Activated T-cell treated with anti-CD3 and anti-CD28 coated beads for 4 hours (primary cell): ENCODE measurements around the gene CLASP1.
"Not testable (repeated sequence)": the region's sequence is repeated elsewhere in the genome, so short reads cannot be mapped to it uniquely, and the experiment has no call there.

ENCODE experiments used
- DNase-seq: peaks from one replicate; pipeline ENCODE4 v3.0.0-alpha.2; 2020

Gene CLASP1

GRCh38 chr2:121613152-121613551 is 36.1 kb downstream of the CLASP1 start:
- no peak for DNase-seq

- no peak for DNase-seq
These were observed 37.2 kb downstream of the CLASP1 start for GRCh38 chr2:121611730-121612705.

- not testable (repeated sequence) for DNase-seq
These were observed 38.1 kb downstream of the CLASP1 start for GRCh38 chr2:121611048-121611649.

DNA sequence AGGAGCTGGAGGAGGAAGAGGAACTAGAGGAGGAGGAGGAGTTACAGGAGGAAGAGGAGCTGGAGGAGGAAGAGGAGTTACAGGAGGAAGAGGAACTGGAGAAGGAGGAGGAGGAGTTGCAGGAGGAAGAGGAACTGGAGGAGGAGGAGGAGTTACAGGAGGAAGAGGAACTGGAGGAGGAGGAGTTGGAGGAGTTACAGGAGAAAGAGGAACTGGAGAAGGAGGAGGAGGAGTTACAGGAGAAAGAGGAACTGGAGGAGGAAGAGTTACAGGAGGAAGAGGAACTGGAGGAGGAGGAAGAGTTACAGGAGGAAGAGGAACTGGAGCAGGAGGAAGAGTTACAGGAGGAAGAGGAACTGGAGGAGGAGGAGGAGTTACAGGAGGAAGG is 38.8 kb downstream of the CLASP1 start:
- DNase-seq, result not testable (repeated sequence)

- DNase-seq, result no peak
These were observed 40.3 kb downstream of the CLASP1 start for GRCh38 chr2:121608967-121609366.

DNA sequence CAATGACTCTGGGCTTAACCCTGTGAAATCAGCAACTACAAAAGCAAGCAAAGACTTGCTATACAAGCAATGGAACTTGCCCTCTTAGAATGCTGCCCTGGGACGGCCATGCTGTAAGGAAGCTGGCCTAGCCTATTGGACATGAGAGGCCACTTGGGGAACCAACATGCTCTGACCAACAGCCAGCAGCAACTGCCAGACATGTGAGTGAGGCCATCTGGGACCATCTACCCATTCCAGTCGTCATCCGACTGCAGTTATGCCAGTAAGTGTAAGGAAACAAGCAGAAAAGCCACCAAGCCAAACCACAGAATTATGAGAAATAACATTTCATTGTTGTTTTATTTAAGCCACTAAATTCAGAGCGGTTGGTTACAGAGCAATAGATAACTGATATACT is 40.9 kb downstream of the CLASP1 start:
- DNase-seq, result no peak

DNA sequence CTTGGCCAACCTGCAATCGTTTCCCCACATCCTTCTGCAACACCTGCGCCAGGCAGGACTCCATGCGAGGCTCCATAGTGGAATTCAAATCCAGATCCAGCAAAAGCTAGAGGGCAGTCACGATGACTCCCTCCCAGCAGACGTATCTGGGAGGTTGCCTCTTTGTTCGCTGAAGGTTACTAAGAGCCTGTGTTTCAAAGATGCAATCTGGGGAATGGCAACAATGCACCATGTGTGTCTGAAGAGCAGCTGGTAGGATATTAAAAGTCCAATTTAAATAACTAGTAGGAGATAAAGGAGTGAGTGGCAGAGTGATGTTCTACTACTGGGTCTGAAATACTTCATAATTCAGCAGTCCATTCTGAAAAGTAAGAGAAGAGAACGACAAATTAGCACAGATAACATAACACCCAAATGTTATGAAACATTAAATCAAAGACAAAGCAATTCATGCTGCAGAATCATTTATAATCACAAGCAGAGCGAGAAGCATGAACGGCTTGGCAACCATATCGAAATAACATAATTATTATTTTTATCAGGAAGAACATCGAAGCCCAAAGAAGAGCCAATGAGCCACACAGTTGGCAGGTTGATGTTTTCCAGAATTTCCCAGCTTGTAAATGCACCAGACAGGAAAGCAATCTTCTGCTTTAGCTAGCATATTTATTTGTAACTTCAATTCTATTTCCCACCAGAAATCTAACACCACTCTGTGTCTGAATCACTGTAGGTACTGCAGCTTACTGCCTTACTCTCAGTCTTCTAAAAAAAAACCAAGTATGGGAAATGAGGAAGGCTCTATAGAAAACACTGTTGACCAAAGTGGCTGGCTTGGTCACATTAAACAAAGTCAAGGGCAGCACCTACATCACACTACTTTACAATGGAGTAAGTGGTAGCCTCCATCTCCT is 43.2 kb downstream of the CLASP1 start:
- no peak for DNase-seq

DNA sequence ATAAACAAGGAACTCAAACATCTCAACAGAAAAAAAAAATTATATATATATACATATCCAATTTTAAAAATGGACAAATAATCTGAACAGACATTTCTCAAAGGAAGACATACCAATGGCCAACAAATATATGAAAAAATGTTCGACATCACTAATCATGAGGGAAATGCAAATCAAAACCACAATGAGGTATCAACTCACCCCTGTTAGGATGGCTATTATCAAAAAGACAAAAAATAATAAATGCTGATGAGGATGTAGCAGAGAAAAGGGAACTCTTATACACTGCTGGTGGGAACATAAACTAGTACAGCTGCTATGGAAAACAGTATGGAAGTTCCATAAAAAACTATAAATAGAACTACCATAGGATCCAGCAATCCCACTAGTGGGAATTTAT is 46.1 kb downstream of the CLASP1 start:
- no peak for DNase-seq

GRCh38 chr2:121599963-121600651 is 49.2 kb downstream of the CLASP1 start:
- no peak for DNase-seq

DNA sequence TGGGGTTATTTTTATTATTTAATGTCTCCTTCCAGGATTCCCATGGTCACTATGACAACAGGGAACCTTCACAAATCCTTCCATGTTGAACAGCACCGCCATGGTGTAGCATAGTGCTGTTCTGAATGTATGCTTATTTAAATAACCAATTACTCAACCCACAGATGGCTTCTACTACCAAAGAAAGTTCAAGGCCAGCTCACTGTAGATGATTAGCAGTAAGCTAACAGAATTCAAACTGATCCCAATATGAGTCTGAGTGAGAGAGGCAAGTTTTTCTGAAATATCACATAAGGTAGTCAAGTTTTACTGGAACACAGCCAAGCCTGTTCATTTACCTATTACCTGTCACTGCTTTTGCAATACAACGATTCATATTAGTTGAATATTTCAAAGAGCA is 51.2 kb downstream of the CLASP1 start:
- DNase-seq, result no peak

DNA sequence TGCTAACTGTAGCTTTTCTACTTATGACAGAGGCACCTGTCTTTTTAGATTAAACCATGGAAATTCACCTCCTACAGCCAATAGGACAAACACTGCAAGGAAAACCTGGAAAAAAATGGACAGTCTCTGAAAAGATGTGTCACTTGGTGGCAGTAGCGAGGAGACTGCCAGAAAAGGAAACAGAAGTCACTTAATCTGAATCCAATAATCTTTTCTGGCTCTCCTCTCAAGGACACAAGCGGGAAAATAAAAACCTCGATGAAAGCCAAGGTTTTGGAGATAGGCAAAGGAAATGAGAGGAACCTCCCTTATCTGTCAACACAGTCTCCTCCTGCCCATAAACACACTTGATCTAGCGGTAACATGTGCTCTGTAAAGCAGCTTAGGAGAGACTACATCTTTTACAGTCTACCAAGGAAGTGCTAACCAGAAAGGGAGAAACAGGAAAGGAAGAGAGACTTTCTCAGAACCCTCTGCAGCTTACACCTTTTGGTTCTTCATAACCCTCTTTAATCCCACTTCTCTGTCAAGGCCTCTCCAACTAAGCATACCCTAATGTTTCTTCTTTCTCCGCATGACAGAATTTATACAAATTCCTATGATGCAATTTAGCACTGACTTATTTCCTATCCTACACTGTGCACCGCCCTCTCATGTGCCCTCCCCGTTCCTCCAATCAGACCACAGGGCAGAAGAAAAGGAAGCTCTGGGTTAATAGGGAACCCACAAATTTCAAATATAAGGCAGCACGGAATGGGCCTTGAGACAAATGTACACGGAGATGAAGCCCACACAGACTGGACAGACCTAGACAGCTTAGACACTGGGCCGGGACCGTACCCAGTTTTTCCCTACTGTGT is 52.8 kb downstream of the CLASP1 start:
- DNase-seq, result no peak

GRCh38 chr2:121595012-121595891 is 54.0 kb downstream of the CLASP1 start:
- no peak for DNase-seq

DNA sequence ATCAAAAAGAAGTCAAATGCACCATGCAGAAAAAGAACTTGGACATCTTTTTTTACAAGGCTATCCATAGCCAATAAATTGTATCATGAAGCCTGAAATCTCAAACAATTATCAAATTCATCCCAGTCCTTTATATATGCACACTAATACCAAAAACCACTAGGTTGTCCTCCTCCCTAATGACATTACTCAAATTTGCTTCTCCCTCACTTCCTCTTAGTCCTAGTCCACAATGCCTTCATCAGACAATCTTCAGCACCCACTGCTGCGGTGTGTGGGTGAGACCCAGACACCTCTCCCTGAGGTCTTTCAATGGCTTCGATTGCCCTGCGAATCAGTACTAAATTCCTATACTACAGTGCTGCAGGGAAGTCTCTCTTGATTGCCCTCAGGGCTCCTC is 58.1 kb downstream of the CLASP1 start:
- DNase-seq, result no peak

GRCh38 chr2:121588357-121588756 is 60.9 kb downstream of the CLASP1 start:
- DNase-seq, result no peak

GRCh38 chr2:121587131-121587530 is 62.1 kb downstream of the CLASP1 start:
- DNase-seq, result no peak

GRCh38 chr2:121584741-121585140 is 64.5 kb downstream of the CLASP1 start:
- no peak for DNase-seq

GRCh38 chr2:121583555-121583954 is 65.7 kb downstream of the CLASP1 start:
- DNase-seq, result no peak

DNA sequence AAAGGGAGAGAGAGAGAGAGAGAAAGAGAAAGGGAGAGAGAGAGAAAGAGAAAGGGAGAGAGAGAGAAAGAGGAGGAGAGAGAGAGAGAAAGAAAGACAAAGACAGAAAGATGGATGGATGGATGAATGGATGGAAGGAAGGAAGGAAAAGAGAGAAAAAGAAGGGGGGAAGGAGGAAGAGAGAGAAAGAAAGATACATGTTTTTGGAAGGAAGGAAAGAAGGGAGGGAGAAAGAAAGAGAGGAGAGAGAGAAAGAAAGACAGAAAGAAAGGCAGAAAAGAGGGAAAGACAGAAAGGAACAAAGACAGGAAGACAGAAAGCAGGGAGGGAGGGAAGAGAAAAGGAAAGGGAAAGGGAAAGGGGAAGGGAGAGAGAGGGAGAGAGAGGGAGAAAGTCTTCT is 67.0 kb downstream of the CLASP1 start:
- no peak for DNase-seq

DNA sequence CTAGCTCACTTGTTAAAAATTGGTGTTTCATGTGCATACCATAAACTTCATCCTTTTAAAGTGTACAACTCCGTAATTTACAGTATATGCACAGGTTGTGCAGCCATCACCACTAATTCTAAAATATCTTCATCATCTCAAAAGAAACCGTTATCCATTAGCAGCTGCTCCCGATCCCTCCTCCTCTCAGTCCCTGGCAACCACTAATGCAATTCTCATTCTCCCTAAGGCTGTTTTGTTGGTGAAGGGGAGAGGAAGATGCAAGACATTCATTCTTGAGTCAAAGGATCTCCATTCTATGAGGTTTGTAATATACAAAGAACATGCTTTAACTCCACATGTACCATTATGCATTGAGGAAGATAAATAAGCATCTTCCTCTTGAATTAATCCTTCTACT is 70.0 kb downstream of the CLASP1 start:
- DNase-seq, result no peak

GRCh38 chr2:121577381-121577780 is 71.9 kb downstream of the CLASP1 start:
- DNase-seq, result no peak

DNA sequence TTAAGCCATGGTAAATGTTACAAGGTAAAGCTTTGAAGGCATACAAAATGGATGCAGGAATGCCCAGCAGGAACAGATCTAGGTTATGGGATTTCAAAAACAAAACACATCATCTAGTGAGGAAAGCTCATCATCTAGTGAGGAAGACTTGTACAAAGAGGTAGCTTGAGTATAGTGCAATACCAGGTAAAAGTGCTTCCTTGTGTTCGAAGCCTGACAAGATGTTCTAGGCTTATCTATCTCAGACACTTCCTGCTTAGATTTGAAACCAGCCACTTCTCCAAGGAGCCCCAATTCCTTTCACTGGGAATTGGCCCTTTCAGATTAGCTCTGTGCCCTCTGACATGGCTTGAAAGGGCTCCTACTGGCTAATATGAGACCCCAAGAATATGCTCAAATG is 73.0 kb downstream of the CLASP1 start:
- DNase-seq, result no peak
